CD14-positive monocyte (primary cell): Measurements from ENCODE around the gene TUBGCP5. TPM values are rescaled to one million over a fixed set of nuclear protein-coding genes. Genes with fewer than 3 reads are reported as not detected.
A peak's percentile ranks its signal among the peaks of the same experiment; 100 is the strongest.

ENCODE experiments used
- DNase-seq, 3 donors: peaks; one replicate each; pipeline ENCODE4 v3.0.0-alpha.2; 2011 to 2022
- H2AFZ ChIP-seq: 2 replicates; pipeline ENCODE4 v1.6.0; 2012; ENCODE audit warnings: mild to moderate bottlenecking, low read depth, low read length, inconsistent platforms; ENCODE audit not compliant: insufficient read depth, poor library complexity, severe bottlenecking
- H3K27ac ChIP-seq, 2 donors: 1 replicate in 1 of 2; 2 replicates in 1 of 2; pipeline ENCODE4 v1.5.1; 2012 to 2013; ENCODE audit warnings: low read length in 2 of 2, control low read depth in 1 of 2, inconsistent platforms in 1 of 2, low read depth in 1 of 2, mild to moderate bottlenecking in 1 of 2
- H3K27me3 ChIP-seq, 2 donors: one replicate each; pipeline versions ENCODE4 v1.6.0 to v1.6.1; 2011 to 2013; ENCODE audit warnings: low read length in 2 of 2; ENCODE audit not compliant: control insufficient read depth in 2 of 2, insufficient read depth in 2 of 2
- H3K36me3 ChIP-seq, 2 donors: replicated peaks in 1 of 2; 1 replicate in 1 of 2; 2 replicates in 1 of 2; pipeline versions ENCODE4 v1.5.1 to v1.6.1; 2012 to 2013; ENCODE audit warnings: low read length in 2 of 2, control low read depth in 1 of 2, inconsistent platforms in 1 of 2, mild to moderate bottlenecking in 1 of 2; ENCODE audit not compliant: insufficient read depth in 2 of 2, control insufficient read depth in 1 of 2
- H3K4me1 ChIP-seq, 2 donors: 1 replicate in 1 of 2; 2 replicates in 1 of 2; pipeline versions ENCODE4 v1.5.1 to v1.6.1; 2012 to 2013; ENCODE audit warnings: low read length in 2 of 2, control low read depth in 1 of 2, inconsistent platforms in 1 of 2, mild to moderate bottlenecking in 1 of 2, moderate library complexity in 1 of 2; ENCODE audit not compliant: insufficient read depth in 2 of 2, control insufficient read depth in 1 of 2
- H3K4me2 ChIP-seq: replicated peaks from 2 replicates; pipeline ENCODE3; 2012; ENCODE audit warnings: low read length, moderate library complexity, mild to moderate bottlenecking; ENCODE audit not compliant: poor library complexity, severe bottlenecking; ENCODE audit errors: extremely low read depth
- H3K4me3 ChIP-seq, 3 experiments: fragments of 200-600 bp in 1 of 3; sonication (generic) in 1 of 3; replicated peaks in 1 of 3; 1 replicate in 2 of 3; 2 replicates in 1 of 3; pipeline ENCODE4 v1.5.1; 2011 to 2013; ENCODE audit warnings: low read length in 3 of 3, mild to moderate bottlenecking in 3 of 3, control low read depth in 2 of 3, low read depth in 2 of 3, inconsistent platforms in 1 of 3, moderate library complexity in 1 of 3
- H3K79me2 ChIP-seq: 2 replicates; pipeline ENCODE4 v1.6.0; 2012; ENCODE audit warnings: mild to moderate bottlenecking, control low read depth, inconsistent platforms, low read length, moderate library complexity; ENCODE audit not compliant: insufficient read depth
- H3K9ac ChIP-seq: 2 replicates; pipeline ENCODE4 v1.6.0; 2017; ENCODE audit warnings: low read length, mild to moderate bottlenecking; ENCODE audit not compliant: insufficient read depth, poor library complexity, severe bottlenecking
- H3K9me3 ChIP-seq, 2 donors: replicated peaks in 1 of 2; 1 replicate in 1 of 2; 2 replicates in 1 of 2; pipeline versions ENCODE4 v1.5.1 to v1.6.1; 2012 to 2013; ENCODE audit warnings: low read length in 2 of 2, control low read depth in 1 of 2; ENCODE audit not compliant: control insufficient read depth in 1 of 2, insufficient read depth in 1 of 2
- H4K20me1 ChIP-seq: 2 replicates; pipeline ENCODE4 v1.6.0; 2012; ENCODE audit warnings: mild to moderate bottlenecking, low read length, control low read depth, moderate library complexity; ENCODE audit not compliant: insufficient read depth
- H3K27ac Mint-ChIP-seq, 7 donors: one replicate each; pipeline ENCODE4 v1.8.0; 2020; ENCODE audit warnings: mild to moderate bottlenecking in 7 of 7, mixed read lengths in 7 of 7, moderate library complexity in 6 of 7, inconsistent platforms in 2 of 7
- H3K27me3 Mint-ChIP-seq, 3 donors: one replicate each; pipeline ENCODE4 v1.8.0; 2021 to 2022; ENCODE audit warnings: low read depth in 3 of 3, mild to moderate bottlenecking in 3 of 3, mixed read lengths in 3 of 3, moderate library complexity in 3 of 3, inconsistent platforms in 1 of 3
- H3K36me3 Mint-ChIP-seq, 2 donors: one replicate each; pipeline ENCODE4 v1.8.0; 2020; ENCODE audit warnings: mixed read lengths in 2 of 2, inconsistent platforms in 1 of 2, mild to moderate bottlenecking in 1 of 2
- H3K4me1 Mint-ChIP-seq: one replicate; pipeline ENCODE4 v1.8.0; 2020; ENCODE audit warnings: mild to moderate bottlenecking, mixed read lengths
- H3K4me3 Mint-ChIP-seq, 2 donors: one replicate each; pipeline ENCODE4 v1.8.0; 2020; ENCODE audit warnings: mild to moderate bottlenecking in 2 of 2, mixed read lengths in 2 of 2, moderate library complexity in 1 of 2
- H3K9me3 Mint-ChIP-seq, 7 donors: one replicate each; pipeline ENCODE4 v1.8.0; 2020 to 2022; ENCODE audit warnings: mixed read lengths in 7 of 7, mild to moderate bottlenecking in 6 of 7, moderate library complexity in 6 of 7, inconsistent platforms in 2 of 7
- WGBS: methylation state at CpG from one replicate; pipeline ENCODE4 v1.1.5; 2013; ENCODE audit warnings: missing lambda C conversion rate; ENCODE audit not compliant: insufficient coverage; 5-methylcytosine and 5-hydroxymethylcytosine counted together
- intact Hi-C, 2 donors: fragments of 100-400 bp; cut with micrococcal nuclease; formaldehyde crosslinking; loops; one replicate each; pipeline versions ENCODE4 v1.15.0 to v1.15.1; 2023
- polyA plus RNA-seq, 3 donors: library from polyadenylated mRNA; depleted of rRNA in 1 of 3; unstranded in 2 of 3; stranded (reverse) in 1 of 3; fragments of 300-500 nt in 2 of 3; fragments of >200 nt in 1 of 3; fragmentation: Illumina TruSeq in 2 of 3; gene quantifications; 1 replicate in 2 of 3; 2 replicates in 1 of 3; pipeline ENCODE4 v1.2.3, GENCODE V29; 2012 to 2021
- TF ChIP-seq, protein P1 (sequence below): fragments of 200-600 bp; IDR thresholded peaks from one replicate; pipeline ENCODE4 v1.8.0; 2022; ENCODE audit warnings: antibody characterized with exemption, mild to moderate bottlenecking

The TUBGCP5 gene
- polyA plus RNA-seq, 3 donors, result 1.4 to 5.8 (median 1.8) TPM

- Histone ChIP-seq H3K4me3 (no peak overlapping the region), H3K27me3 (no peaks in the 10 kb centered on the region), H4K20me1 (no peaks in the 10 kb centered on the region), H3K4me1 (no peaks in the 10 kb centered on the region), H3K79me2 (no peaks in the 10 kb centered on the region), H2AFZ (no peak overlapping the region), H3K36me3 (no peaks in the 10 kb centered on the region), H3K9ac (no peak overlapping the region), H3K27ac (no peak overlapping the region), H3K9me3 (no peaks in the 10 kb centered on the region), H3K4me2 (no peak overlapping the region)
- no CpG with 5 or more reads among the region's 2 CpGs for WGBS
- Mint-ChIP-seq H3K36me3 (no peaks in the 10 kb centered on the region), H3K27me3 (peaks cover 7 to 10% (median 9%) of the 10 kb centered on the region in 3 donors), H3K4me3 (no peak overlapping the region), H3K27ac (no peak overlapping the region), H3K9me3 (peaks cover 0 to 12% (median 2%) of the 10 kb centered on the region in 7 donors), H3K4me1 (no peaks in the 10 kb centered on the region)
- no peak for DNase-seq
- intact Hi-C loops, result no loop called here
- TF ChIP-seq, protein P1, sequence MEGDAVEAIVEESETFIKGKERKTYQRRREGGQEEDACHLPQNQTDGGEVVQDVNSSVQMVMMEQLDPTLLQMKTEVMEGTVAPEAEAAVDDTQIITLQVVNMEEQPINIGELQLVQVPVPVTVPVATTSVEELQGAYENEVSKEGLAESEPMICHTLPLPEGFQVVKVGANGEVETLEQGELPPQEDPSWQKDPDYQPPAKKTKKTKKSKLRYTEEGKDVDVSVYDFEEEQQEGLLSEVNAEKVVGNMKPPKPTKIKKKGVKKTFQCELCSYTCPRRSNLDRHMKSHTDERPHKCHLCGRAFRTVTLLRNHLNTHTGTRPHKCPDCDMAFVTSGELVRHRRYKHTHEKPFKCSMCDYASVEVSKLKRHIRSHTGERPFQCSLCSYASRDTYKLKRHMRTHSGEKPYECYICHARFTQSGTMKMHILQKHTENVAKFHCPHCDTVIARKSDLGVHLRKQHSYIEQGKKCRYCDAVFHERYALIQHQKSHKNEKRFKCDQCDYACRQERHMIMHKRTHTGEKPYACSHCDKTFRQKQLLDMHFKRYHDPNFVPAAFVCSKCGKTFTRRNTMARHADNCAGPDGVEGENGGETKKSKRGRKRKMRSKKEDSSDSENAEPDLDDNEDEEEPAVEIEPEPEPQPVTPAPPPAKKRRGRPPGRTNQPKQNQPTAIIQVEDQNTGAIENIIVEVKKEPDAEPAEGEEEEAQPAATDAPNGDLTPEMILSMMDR, result no peak
These were observed 13.2 kb upstream of the TUBGCP5 start for GRCh38 chr15:23052522-23052921.

DNA sequence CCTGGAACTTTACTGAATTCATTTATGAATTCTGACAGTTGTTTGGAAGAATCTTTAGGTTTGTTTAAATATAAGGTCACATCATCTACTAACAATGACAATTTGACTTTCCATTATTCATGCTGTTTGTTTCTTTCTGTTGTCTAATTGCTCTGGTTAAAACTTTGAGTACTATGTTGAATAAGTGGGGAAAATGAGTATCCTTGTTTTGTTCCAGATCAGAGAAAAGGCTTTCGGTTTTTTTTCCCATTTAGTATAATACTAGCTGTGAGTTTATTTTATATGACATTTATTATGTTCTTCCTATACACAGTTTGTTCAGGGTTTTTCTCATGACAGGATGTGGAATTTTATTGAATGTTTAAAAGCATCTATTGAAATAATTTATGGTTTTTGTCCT, 11.3 kb upstream of the TUBGCP5 start:
- H3K9me3 ChIP-seq, result no peaks in the 10 kb centered on the region
- no peaks in the 10 kb centered on the region for H3K36me3 ChIP-seq
- intact Hi-C loops, result no loop called here
- H3K9ac ChIP-seq, result no peak overlapping the region
- H4K20me1 ChIP-seq, result no peaks in the 10 kb centered on the region
- H3K27me3 ChIP-seq, result no peaks in the 10 kb centered on the region
- H3K27me3 Mint-ChIP-seq, result peaks cover 5 to 9% (median 7%) of the 10 kb centered on the region in 3 donors
- no peaks in the 10 kb centered on the region for H3K4me1 Mint-ChIP-seq
- H3K4me1 ChIP-seq, result no peaks in the 10 kb centered on the region
- WGBS, result no CpG with 5 or more reads among the region's 1 CpG
- H3K4me2 ChIP-seq, result no peak overlapping the region
- no peak overlapping the region for H2AFZ ChIP-seq
- TF ChIP-seq, protein P1, result no peak
- H3K27ac Mint-ChIP-seq, result peak overlapping the region in 1 of 7 donors; percentile 68
- H3K79me2 ChIP-seq, result no peaks in the 10 kb centered on the region
- DNase-seq, result no peak
- no peaks in the 10 kb centered on the region for H3K36me3 Mint-ChIP-seq
- H3K9me3 Mint-ChIP-seq, result peaks cover 0 to 18% (median 5%) of the 10 kb centered on the region in 7 donors
- no peak overlapping the region for H3K4me3 Mint-ChIP-seq
- H3K27ac ChIP-seq, result no peak overlapping the region
- H3K4me3 ChIP-seq, result no peak overlapping the region
